ENCODE data around the gene CRTC1.

- TF ChIP-seq CTCF (IDR thresholded peaks at IDR 0.05) (no peak), POLR2A (IDR thresholded peaks at IDR 0.05) (no peak)
Measured at GRCh38 chr19:18737337-18737953, 54.0 kb downstream of the CRTC1 start.
